Measurements from ENCODE around the gene PHF5A.
"Not testable (repeated sequence)": the region's sequence is repeated elsewhere in the genome, so short reads cannot be mapped to it uniquely, and the experiment has no call there.

Gene PHF5A

DNA sequence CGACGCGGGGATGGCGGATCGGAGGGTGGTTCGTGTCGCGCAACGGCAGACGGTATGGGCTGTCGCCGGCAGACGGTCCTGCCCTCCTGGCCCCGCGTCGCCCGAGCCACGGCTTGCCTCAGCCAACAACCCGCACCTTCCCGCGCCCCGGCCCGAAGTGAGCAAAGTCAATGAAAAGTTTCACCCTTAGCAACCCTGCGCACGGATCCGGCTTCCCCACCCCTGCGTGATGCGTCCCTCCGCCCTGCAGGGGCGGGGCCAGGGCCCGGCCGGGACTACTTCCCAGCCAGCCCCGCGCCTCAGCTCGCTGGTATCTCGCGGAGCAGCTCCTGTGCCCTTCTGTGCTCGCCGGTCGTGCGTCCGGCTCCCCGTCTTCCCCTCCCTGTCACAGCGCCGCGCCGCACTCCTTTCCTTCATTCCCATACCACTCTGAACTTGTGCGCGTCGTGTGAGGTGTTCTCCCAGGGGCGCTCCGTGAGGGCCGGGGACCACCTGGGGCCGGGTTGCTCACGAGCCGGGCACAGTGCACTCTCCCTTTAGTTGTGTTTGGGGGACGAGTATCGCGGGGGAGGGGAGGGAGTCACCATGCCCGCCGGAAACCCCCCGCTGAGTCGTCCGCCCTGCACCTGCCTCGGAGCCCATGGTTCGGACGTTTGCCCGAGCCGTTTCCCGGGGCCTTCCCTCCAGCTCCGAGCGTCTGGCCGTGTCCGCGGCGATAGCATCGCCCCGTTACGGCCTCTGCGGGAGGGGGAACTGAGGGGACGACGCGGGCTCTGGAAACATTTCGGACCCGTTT is 21.7 kb downstream of the PHF5A start, which contains the start of gene TOB2:
Gene TOB2, minus strand, starts transcription at position 163 of the 796 bp plus-strand sequence. CDS start 9,456 bp downstream, outside the sequence.
- DNase-seq = peak; percentile 97

- DNase-seq = peak; percentile 39
These were observed 22.4 kb downstream of the PHF5A start for GRCh38 chr22:41446057-41446501.

DNA sequence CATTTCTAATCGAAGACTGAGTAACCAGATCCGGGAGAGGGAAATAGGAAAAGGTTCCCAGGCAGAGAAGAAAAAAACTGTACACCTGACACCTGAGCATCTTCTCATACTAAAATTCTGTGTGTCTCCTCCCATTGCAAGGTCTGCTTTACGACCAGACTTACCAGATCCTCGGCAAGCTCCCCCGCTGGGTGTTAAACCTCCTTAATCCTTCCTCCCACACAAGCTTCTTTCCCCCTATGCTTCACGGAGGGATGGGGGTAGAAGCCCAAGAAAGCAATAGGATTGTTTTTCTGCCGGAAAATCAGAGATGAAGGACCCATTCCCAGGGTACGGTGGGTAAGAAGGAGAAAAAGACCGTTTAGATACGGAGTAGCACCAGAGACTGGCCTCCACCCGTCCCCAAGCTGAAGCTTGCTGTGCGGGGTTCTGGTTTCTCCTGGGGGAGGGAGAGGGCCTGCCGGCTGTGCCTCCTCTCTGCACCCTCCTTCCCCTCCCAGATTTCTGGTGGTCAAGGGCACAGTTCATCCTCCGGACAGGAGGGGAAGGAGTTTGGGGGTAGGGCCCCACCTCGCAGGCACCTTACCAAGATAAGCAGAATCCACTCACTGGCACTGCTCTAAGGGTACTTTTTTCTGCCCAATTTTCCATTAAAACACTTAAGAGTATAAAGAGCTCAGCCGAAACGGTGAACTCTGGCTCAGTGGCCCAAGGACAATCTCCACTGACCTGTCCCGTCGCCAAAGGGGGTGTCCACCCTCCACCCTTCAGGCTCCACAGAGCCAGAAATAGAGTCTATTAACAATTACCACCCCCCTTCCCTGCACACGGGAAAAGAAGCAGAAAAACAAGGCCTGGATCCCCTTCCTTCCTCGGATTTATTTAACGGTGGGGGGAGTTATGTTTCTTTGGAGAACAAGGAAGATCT is 23.1 kb downstream of the PHF5A start:
- peak; percentile 49 for DNase-seq

DNA sequence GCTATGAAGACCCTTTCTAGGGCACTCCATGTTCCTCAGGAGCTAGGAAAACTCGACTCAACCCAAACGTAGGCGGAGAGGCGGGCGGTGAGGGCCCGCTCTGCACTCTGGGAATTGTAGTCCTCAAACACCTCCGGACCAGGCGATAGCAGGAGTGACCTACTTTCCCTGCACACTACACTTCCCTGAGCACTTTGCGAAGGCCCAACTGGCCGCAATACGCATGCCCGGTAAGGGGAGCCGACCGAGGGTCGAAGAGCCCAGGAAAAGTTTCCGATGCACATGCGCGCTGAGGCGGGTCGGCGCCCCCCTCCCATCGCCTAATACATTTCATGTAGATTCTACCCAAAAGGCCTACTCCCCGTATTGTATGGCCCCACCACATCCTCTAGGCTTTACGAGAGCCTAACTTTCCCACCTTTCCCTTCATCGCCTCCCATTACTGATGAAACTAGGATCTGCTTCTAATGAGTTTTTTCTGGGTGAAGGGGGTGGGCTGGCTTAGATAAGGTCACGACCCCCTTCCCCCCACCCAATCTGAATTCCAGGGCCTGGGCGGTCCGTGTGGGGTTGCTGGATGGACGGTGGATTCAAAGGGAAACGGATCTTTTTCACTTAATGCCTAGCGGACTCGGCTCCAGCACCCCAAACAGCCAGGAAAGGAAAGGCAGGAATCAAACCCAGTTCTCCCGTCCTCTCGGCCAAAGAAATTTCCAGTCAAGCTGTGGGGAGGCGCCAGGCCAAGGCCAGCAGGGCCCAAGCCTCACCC is 23.9 kb downstream of the PHF5A start:
- peak; percentile 95 for DNase-seq

DNA sequence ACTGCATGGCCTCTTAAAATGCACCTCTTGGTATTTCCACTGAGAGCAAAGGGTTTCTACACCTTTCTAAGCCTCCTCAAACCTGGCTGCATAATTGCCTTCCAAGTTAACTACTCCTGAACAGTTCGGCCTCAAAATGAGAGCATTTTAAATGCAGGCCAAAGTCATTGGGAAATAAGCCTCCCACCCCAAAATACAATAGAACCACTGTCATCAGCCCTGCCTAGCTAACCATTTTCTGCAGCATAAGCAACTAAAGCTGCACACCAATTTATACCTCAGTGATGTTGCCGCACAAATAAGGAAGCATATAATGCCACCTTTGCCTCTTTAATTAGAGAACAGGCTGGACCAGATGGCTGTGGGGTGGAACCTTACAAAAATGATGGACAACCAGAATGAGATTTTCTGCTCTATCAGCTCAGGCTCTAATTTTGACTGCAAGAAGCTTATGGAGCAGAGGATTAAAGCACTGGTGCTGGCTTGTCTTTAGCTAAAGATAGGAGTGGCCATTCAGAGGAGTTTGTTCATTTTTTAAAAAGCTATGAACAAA is 26.2 kb downstream of the PHF5A start:
- no peak for DNase-seq

DNA sequence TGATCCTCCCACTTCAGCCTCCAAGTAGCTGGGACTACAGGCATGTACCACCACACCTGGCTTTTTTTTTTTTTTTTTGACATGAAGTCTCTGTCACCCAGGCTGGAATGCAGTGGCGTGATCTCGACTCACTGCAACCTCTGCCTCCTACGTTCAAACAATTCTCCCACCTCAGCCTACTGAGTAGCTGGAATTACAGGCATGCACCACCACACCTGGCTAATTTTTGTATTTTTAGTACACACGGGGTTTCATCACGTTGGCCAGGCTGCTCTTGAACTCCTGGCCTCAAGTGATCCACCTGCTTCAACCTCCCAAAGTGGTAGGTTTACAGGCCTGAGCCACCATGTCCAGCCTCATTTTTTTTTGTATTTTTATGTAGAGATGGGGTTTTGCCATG is 28.0 kb downstream of the PHF5A start:
- not testable (repeated sequence) for DNase-seq

GRCh38 chr22:41437198-41437597 is 31.3 kb downstream of the PHF5A start:
- no peak for DNase-seq

DNA sequence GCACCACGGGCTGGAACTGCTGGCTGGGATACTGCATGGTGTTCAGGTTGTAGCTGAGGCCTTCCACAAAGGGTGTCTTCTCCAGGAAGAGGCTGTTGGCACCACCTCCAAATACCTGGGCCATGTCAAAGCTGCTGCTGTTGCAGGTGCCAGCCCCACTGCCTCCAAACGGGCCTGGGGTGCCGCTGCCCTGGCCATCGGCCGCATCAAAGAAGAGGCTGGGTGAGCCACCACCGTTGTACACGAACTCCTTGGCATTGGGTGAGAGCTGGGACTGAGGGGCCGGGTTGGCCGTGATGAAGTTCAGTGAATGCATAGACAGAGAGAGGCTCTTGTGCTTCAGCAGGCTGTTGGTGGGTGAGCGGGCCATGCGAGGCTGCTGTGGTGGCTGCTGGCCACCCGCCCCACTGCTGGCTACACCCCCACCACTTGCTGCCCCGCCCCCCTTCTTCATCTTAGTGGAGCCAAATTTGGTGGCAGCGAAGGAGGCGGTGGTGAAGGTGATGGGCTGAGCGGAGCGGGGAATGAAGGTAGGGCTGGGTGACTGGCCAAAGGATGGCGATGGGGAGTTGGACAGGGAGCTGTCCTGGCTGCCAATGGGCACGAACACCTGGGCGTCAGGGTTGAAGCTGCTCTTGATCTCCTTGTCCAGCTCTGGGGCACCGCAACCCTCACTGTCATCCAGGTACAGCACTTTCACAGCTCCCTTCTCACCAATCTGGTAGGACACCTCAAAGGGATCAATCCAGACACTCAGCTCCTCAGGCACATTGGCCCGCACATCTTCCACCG is 32.0 kb downstream of the PHF5A start:
- no peak for DNase-seq

GRCh38 chr22:41435560-41435959 is 32.9 kb downstream of the PHF5A start:
- DNase-seq = no peak

GRCh38 chr22:41434361-41435003 is 34.0 kb downstream of the PHF5A start:
- DNase-seq = not testable (repeated sequence)

- not testable (repeated sequence) for DNase-seq
These were observed 35.0 kb downstream of the PHF5A start for GRCh38 chr22:41433480-41433879.

GRCh38 chr22:41431656-41432055 is 36.8 kb downstream of the PHF5A start:
- DNase-seq = no peak

GRCh38 chr22:41429951-41430332 is 38.5 kb downstream of the PHF5A start:
- DNase-seq = no peak

GRCh38 chr22:41429232-41429950 is 39.1 kb downstream of the PHF5A start:
- no peak for DNase-seq

GRCh38 chr22:41425660-41426365 is 42.7 kb downstream of the PHF5A start:
- no peak for DNase-seq

DNA sequence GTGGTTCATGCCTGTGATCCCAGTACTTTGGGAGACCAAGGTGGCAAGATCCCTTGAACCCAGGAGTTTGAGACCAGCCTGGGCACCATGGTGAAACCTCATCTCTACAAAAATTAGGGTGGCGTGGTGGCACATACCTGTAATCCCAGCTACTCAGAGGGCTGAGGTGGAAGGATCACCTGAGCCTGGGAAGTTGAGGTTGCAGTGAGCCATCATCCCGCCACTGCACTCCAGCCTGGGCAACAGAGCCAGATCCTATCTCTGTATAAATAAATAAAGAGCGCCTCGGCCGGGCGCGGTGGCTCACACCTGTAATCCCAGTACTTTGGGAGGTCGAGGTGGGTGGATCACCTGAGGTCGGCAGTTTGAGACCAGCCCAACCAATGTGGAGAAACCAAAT is 49.8 kb downstream of the PHF5A start:
- no peak for DNase-seq

- DNase-seq = no peak
These were observed 50.7 kb downstream of the PHF5A start for GRCh38 chr22:41417622-41418390.

GRCh38 chr22:41415554-41415953 is 52.9 kb downstream of the PHF5A start:
- no peak for DNase-seq

All from hematopoietic multipotent progenitor cell treated with erythropoietin and hydrocortisone succinate and interleukin-3 and kit ligand, for 6 days (in vitro differentiated cells).